Measurements from ENCODE around the gene ABRACL.

Gene ABRACL

DNA sequence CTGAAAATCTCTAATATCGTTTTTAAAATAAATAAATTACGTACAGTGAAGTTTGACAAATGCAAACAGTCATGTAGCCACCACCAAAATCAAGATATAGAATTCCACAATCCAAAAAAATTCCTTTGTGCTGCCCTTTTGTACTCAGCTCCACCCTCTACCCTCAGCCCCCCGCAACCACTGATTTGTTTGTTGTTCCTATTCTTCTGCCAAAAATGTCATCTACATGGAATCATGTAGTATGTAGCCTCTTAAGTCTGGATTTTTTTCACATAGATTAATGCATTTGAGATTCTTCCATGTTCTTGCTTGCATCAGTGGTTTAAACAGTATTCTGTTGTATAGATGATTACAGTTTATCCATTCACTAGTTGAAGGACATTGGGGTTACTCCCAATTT is 32.0 kb upstream of the ABRACL start:
- Mint-ChIP-seq H3K27ac (no peak overlapping the region), H3K27me3 (ENCODE audit: low read depth) (no peaks in the 10 kb centered on the region), H3K4me3 (no peak overlapping the region), H3K4me1 (ENCODE audit: low read depth) (no peaks in the 10 kb centered on the region), H3K9me3 (no peaks in the 10 kb centered on the region), H3K36me3 (ENCODE audit: low read depth) (no peaks in the 10 kb centered on the region)
- no peak for DNase-seq (ENCODE audit: low spot score)

DNA sequence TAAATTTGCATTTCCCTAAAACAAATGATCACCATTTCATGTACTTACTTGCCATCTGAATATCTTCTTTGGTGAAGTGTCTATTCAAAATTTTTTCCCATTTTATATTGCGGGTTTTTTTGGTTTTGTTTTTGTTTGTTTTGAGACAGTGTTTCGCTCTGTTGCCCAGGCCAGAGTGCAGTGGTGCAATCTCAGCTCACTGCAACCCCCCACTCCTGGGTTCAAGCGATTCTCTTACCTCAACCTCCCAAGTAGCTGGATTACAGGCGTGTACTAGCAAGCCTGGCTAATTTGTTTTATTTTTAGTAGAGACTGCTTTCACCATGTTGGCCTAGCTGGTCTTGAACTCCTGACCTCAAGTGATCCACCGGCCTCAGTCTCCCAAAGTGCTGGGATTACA is 31.4 kb upstream of the ABRACL start:
- Mint-ChIP-seq H3K4me1 (ENCODE audit: low read depth) (no peaks in the 10 kb centered on the region), H3K9me3 (no peaks in the 10 kb centered on the region), H3K27ac (no peak overlapping the region), H3K4me3 (no peak overlapping the region), H3K36me3 (ENCODE audit: low read depth) (no peaks in the 10 kb centered on the region), H3K27me3 (ENCODE audit: low read depth) (no peaks in the 10 kb centered on the region)
- DNase-seq (ENCODE audit: low spot score) = no peak

DNA sequence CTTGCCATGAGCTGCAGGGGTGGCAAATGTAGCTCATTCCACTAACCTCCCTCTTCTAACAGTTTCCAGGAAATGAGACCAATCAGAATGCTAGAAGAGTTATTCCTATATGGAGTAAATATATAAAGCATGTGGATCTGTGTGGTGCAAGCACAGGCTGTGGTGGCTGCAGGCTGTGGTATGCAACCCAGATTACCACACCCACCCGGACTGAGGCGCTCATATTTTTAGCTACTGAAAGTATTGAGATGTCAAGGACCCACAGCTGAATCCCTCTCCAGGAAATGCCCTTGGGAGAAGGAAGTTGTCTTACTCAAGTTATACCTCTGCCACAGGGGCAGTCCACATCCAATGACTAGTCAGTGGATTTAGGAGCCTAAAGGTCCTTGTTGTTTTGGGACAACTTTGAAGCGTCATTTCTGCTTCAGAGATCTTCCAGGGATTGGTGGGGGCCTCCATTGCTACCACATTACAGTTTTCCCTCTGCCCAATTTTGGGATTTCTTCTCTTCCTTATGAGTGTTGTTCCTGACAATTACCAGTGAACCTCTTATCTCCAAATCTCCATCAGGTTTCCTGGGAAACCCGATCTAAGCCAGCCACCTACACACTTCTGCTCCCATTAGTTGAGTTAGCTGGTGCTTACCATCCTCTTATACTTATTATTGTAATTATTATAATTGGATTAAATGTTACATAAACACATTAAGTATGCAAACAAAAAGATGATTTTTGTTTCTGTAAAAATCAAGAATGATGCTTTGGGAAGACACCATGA is 28.4 kb upstream of the ABRACL start:
- Mint-ChIP-seq H3K36me3 (ENCODE audit: low read depth) (no peaks in the 10 kb centered on the region), H3K9me3 (no peaks in the 10 kb centered on the region), H3K27me3 (ENCODE audit: low read depth) (peaks cover under 1% of the 10 kb centered on the region), H3K4me1 (ENCODE audit: low read depth) (no peaks in the 10 kb centered on the region), H3K27ac (no peak overlapping the region), H3K4me3 (no peak overlapping the region)
- DNase-seq (ENCODE audit: low spot score) = no peak

DNA sequence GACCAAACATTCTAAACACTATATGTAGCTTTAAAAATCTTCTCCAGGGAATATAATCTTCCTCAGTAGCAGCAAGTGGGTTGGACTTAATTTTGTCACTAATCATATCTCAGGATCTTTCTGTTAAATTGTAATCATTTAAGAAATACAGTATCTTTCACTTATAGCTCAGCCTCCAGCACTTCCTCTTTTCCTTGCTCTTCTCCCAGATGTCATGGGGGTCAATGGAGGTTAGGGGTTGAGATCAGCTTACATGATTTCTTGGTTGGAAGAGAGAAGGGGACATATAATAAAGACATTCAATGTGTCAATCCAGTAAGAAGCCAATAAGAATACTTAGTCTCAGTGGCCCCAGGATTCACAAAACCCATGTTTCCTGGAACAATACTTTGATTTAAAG is 24.8 kb upstream of the ABRACL start:
- Mint-ChIP-seq H3K27me3 (ENCODE audit: low read depth) (peaks cover 3% of the 10 kb centered on the region), H3K4me3 (no peak overlapping the region), H3K27ac (no peak overlapping the region), H3K9me3 (no peaks in the 10 kb centered on the region), H3K36me3 (ENCODE audit: low read depth) (no peaks in the 10 kb centered on the region), H3K4me1 (ENCODE audit: low read depth) (no peaks in the 10 kb centered on the region)
- no peak for DNase-seq (ENCODE audit: low spot score)

- no peaks in the 10 kb centered on the region for H3K36me3 Mint-ChIP-seq (ENCODE audit: low read depth)
- H3K4me1 Mint-ChIP-seq (ENCODE audit: low read depth) = no peaks in the 10 kb centered on the region
- H3K27me3 Mint-ChIP-seq (ENCODE audit: low read depth) = peaks cover 3% of the 10 kb centered on the region
- no peak overlapping the region for H3K27ac Mint-ChIP-seq
- no peak overlapping the region for H3K4me3 Mint-ChIP-seq
- DNase-seq (ENCODE audit: low spot score) = no peak
- H3K9me3 Mint-ChIP-seq = no peaks in the 10 kb centered on the region
Observed at GRCh38 chr6:139006477-139006876, 22.1 kb upstream of the ABRACL start.

DNA sequence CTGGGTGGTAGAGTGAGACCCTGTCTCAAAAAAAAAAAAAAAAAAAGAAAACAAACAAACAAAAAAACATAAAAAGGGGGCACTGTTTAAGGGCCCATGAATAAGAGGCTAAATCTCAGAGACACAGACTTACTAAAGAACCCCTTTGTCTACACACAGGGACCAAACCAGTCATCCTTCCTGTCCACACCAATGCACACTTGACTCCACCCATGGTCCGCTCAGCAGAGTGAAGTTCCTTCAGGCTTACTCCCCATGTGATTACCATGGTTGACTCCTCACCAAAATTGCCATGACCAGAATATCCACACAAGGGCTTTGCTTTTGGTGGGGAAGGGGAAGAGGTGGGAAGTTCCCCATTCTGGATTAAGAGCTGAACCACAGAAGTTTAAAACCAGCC is 21.1 kb upstream of the ABRACL start:
- Mint-ChIP-seq H3K9me3 (no peaks in the 10 kb centered on the region), H3K4me1 (ENCODE audit: low read depth) (no peaks in the 10 kb centered on the region), H3K4me3 (no peak overlapping the region), H3K36me3 (ENCODE audit: low read depth) (no peaks in the 10 kb centered on the region), H3K27me3 (ENCODE audit: low read depth) (peaks cover 3% of the 10 kb centered on the region), H3K27ac (no peak overlapping the region)
- no peak for DNase-seq (ENCODE audit: low spot score)

- Mint-ChIP-seq H3K27me3 (ENCODE audit: low read depth) (peaks cover 3% of the 10 kb centered on the region), H3K27ac (no peak overlapping the region), H3K4me3 (no peak overlapping the region), H3K36me3 (ENCODE audit: low read depth) (no peaks in the 10 kb centered on the region), H3K9me3 (no peaks in the 10 kb centered on the region), H3K4me1 (ENCODE audit: low read depth) (no peaks in the 10 kb centered on the region)
- DNase-seq (ENCODE audit: low spot score) = no peak
Observed at GRCh38 chr6:139008117-139008516, 20.4 kb upstream of the ABRACL start.

GRCh38 chr6:139010674-139011073 is 17.9 kb upstream of the ABRACL start:
- DNase-seq (ENCODE audit: low spot score) = no peak
- Mint-ChIP-seq H3K36me3 (ENCODE audit: low read depth) (no peaks in the 10 kb centered on the region), H3K27ac (no peak overlapping the region), H3K4me1 (ENCODE audit: low read depth) (peaks cover 1% of the 10 kb centered on the region), H3K27me3 (ENCODE audit: low read depth) (peaks cover 5% of the 10 kb centered on the region), H3K9me3 (no peaks in the 10 kb centered on the region), H3K4me3 (no peak overlapping the region)

DNA sequence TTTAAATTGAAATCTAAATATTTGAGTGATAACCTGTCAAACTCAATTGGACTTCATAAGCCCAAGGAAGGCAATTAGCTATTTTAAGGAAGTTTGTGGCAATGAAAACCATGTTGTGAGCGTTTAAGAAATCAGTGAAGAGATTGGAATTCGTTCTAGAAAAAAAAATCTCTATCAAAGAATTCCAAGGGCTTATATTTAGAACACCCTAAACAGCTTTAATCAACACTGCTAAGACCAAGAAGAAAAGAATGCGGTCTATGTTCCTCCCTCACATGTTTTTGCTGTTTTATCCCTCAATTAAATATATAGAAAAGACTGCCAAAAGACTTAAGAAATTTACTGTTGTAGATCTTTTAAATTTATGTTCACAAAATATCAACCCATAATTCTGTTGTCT is 16.6 kb upstream of the ABRACL start:
- Mint-ChIP-seq H3K27me3 (ENCODE audit: low read depth) (peaks cover 5% of the 10 kb centered on the region), H3K4me1 (ENCODE audit: low read depth) (peaks cover 1% of the 10 kb centered on the region), H3K27ac (no peak overlapping the region), H3K4me3 (no peak overlapping the region), H3K36me3 (ENCODE audit: low read depth) (no peaks in the 10 kb centered on the region), H3K9me3 (no peaks in the 10 kb centered on the region)
- no peak for DNase-seq (ENCODE audit: low spot score)

GRCh38 chr6:139013185-139013800 is 15.3 kb upstream of the ABRACL start:
- Mint-ChIP-seq H3K4me3 (no peak overlapping the region), H3K4me1 (ENCODE audit: low read depth) (peaks cover 1% of the 10 kb centered on the region), H3K27me3 (ENCODE audit: low read depth) (peaks cover 5% of the 10 kb centered on the region), H3K9me3 (no peaks in the 10 kb centered on the region), H3K27ac (no peak overlapping the region), H3K36me3 (ENCODE audit: low read depth) (no peaks in the 10 kb centered on the region)
- DNase-seq (ENCODE audit: low spot score) = no peak

DNA sequence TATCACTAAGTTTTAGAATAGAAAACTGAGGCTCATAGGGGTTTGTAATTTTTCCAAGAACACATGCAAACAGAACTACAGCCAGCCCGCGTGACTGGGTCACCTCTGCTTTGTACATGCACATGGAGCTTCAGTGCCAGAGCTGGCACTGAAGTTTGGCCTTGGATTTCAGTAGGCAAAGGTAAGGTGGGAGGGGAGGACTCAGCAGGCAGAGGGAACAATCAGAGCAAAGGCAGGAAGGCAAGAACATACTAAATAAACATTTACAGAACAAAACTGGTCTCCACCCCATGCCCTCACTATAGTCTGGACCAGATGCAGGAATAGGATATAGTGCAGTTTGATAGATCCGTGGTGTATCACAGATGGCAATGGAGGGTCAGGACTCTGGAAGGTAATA is 13.6 kb upstream of the ABRACL start:
- no peak for DNase-seq (ENCODE audit: low spot score)
- peaks cover 5% of the 10 kb centered on the region for H3K27me3 Mint-ChIP-seq (ENCODE audit: low read depth)
- H3K27ac Mint-ChIP-seq = no peak overlapping the region
- no peak overlapping the region for H3K4me3 Mint-ChIP-seq
- H3K4me1 Mint-ChIP-seq (ENCODE audit: low read depth) = peaks cover 1% of the 10 kb centered on the region
- no peaks in the 10 kb centered on the region for H3K9me3 Mint-ChIP-seq
- no peaks in the 10 kb centered on the region for H3K36me3 Mint-ChIP-seq (ENCODE audit: low read depth)

GRCh38 chr6:139016337-139017213 is 12.0 kb upstream of the ABRACL start:
- DNase-seq (ENCODE audit: low spot score) = no peak
- H3K4me3 Mint-ChIP-seq = no peak overlapping the region
- H3K9me3 Mint-ChIP-seq = no peaks in the 10 kb centered on the region
- no peaks in the 10 kb centered on the region for H3K36me3 Mint-ChIP-seq (ENCODE audit: low read depth)
- peaks cover 5% of the 10 kb centered on the region for H3K27me3 Mint-ChIP-seq (ENCODE audit: low read depth)
- H3K27ac Mint-ChIP-seq = no peak overlapping the region
- peaks cover 1% of the 10 kb centered on the region for H3K4me1 Mint-ChIP-seq (ENCODE audit: low read depth)

DNA sequence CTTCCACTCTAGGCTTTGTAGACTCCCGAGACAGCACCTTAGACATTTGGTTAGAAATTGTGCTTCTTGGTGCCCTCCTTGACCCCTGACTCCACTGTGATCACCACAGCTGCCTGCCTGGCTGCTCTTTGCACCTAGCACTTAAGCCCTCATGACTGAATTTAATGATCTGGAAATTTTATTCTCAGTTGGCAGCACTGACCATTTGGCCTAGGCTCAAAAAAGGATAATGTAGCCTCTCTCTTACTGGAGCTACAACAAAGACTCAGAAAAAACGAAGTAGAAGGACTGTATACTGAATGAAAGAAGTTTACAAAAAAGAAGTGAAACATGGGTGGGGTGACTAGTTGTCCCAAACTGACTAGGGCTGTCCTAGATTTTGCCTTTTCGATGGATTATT is 11.3 kb upstream of the ABRACL start:
- no peak for DNase-seq (ENCODE audit: low spot score)
- Mint-ChIP-seq H3K4me3 (no peak overlapping the region), H3K27ac (no peak overlapping the region), H3K27me3 (ENCODE audit: low read depth) (peaks cover 5% of the 10 kb centered on the region), H3K36me3 (ENCODE audit: low read depth) (no peaks in the 10 kb centered on the region), H3K9me3 (no peaks in the 10 kb centered on the region), H3K4me1 (ENCODE audit: low read depth) (peaks cover 1% of the 10 kb centered on the region)

DNA sequence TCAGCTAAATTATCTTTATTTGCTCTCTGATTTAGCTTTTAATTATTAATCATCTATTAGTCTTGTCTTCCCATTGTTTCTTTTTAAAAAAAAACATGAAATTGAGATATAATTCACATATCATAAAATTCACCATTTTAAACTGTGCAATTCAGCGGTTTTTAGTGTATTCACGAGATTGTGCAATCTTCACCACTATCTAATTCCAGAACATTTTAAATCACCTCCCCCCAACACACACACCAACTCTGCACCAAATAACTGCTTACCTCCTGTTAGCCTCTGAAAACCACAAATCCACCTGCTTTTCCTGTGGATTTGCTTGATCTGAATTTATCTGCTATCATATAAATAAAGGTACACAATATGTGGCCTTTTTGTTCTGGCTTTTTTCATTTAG is 8.8 kb upstream of the ABRACL start:
- Mint-ChIP-seq H3K27me3 (ENCODE audit: low read depth) (no peaks in the 10 kb centered on the region), H3K9me3 (no peaks in the 10 kb centered on the region), H3K4me3 (no peak overlapping the region), H3K36me3 (ENCODE audit: low read depth) (no peaks in the 10 kb centered on the region), H3K27ac (no peak overlapping the region), H3K4me1 (ENCODE audit: low read depth) (no peaks in the 10 kb centered on the region)
- no peak for DNase-seq (ENCODE audit: low spot score)
